ENCODE results near the gene METTL4.

METTL4 gene

DNA sequence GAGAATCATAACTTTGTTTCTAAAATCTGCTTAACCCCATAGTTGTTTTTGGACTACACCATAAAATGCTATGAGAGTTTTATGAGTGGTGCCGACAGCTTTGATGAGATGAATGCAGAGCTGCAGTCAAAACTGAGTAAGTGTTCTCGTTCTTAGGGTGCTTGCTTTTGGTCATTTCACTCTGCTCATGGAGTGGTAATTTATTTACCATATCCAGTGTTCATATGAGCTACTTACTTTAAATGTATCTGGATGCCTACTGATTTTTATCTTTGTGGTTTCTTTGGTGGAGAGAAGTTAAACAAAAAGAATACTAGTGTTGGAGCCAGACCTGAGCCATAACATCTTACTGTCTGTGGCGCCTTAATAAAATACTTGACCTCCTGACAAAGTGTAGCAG, 16.5 kb upstream of the METTL4 start:
- Histone ChIP-seq H4K20me1 (ENCODE audit: control insufficient read depth, insufficient read depth, low read depth, low read length) (no peaks in the 10 kb centered on the region), H3K4me1 (ENCODE audit: control insufficient read depth, low read length) (no peaks in the 10 kb centered on the region), H3K9me2 (replicated peaks; ENCODE audit: control insufficient read depth, low read length) (no peaks in the 10 kb centered on the region), H3K27ac (ENCODE audit: low read depth, low read length) (no peak overlapping the region), H3K27me3 (ENCODE audit: control insufficient read depth, low read length) (no peaks in the 10 kb centered on the region), H3F3A (ENCODE audit: control insufficient read depth, insufficient read depth) (no peaks in the 10 kb centered on the region), H3K9me3 (ENCODE audit: control insufficient read depth, insufficient read depth, low read length) (no peaks in the 10 kb centered on the region), H3K36me3 (ENCODE audit: control insufficient read depth, low read length) (peaks cover 91% of the 10 kb centered on the region), H3K79me2 (ENCODE audit: control insufficient read depth, low read length) (no peaks in the 10 kb centered on the region), H3K4me2 (ENCODE audit: low read length) (no peak overlapping the region), H3K4me3 (ENCODE audit: low read length) (no peak overlapping the region)
- no peak for TF ChIP-seq EZH2phosphoT487 (IDR thresholded peaks at IDR 0.05; ENCODE audit: borderline replicate concordance, low read length)
- TF ChIP-seq, protein P1, sequence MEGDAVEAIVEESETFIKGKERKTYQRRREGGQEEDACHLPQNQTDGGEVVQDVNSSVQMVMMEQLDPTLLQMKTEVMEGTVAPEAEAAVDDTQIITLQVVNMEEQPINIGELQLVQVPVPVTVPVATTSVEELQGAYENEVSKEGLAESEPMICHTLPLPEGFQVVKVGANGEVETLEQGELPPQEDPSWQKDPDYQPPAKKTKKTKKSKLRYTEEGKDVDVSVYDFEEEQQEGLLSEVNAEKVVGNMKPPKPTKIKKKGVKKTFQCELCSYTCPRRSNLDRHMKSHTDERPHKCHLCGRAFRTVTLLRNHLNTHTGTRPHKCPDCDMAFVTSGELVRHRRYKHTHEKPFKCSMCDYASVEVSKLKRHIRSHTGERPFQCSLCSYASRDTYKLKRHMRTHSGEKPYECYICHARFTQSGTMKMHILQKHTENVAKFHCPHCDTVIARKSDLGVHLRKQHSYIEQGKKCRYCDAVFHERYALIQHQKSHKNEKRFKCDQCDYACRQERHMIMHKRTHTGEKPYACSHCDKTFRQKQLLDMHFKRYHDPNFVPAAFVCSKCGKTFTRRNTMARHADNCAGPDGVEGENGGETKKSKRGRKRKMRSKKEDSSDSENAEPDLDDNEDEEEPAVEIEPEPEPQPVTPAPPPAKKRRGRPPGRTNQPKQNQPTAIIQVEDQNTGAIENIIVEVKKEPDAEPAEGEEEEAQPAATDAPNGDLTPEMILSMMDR (IDR thresholded peaks at IDR 0.05; ENCODE audit: low read depth, low read length, poor library complexity, severe bottlenecking) = no peak

DNA sequence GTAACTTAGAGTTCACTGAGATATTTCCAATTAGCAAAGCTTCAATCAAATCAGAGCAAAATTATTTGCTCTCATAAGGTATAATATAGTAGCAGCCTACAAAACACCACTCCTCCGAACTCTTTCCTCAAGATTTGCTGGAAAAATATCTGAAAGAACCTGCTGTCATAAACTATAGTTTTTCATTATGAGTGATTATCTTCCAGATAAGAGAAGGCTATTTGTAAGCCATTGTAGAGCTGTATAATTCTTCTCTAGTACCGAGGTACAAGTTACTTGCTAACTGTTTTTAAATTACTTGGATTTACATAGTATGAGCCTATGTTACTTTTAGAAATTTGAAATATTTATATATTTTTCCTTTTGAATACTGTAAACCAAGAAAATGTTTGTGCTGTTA, 2.1 kb upstream of the METTL4 start:
- H3K4me3 ChIP-seq (ENCODE audit: low read length) = peak overlapping the region; percentile 98
- peaks cover 6% of the 10 kb centered on the region; the same call in 1 of the 2 replicates for H3F3A ChIP-seq (ENCODE audit: control insufficient read depth, insufficient read depth)

DNA sequence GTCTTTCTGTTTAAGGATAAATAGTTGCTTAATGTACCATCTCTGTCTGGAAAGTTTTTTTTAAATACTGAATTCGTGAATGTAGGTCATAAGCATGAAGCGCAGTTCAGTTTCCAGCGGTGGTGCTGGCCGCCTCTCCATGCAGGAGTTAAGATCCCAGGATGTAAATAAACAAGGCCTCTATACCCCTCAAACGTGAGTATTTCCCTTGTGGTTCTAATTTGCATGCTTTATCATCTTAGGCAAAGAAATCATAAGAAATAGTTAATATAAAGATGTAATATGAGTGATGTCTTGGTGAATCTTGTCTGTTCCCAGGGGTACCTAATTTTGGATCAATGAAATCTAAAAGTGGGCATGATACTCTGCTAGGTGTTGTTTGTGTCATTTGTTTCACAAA, 1.6 kb upstream of the METTL4 start:
- Histone ChIP-seq H3K4me1 (ENCODE audit: control insufficient read depth, low read length) (peaks cover 31% of the 10 kb centered on the region), H3K27ac (ENCODE audit: low read depth, low read length) (no peak overlapping the region), H3F3A (ENCODE audit: control insufficient read depth, insufficient read depth) (peaks cover 1% of the 10 kb centered on the region; the same call in 1 of the 2 replicates), H3K36me3 (ENCODE audit: control insufficient read depth, low read length) (peaks cover 63% of the 10 kb centered on the region), H3K4me3 (ENCODE audit: low read length) (peak overlapping the region; percentile 98), H3K9me3 (ENCODE audit: control insufficient read depth, insufficient read depth, low read length) (no peaks in the 10 kb centered on the region), H3K4me2 (ENCODE audit: low read length) (peak overlapping the region; percentile 88), H3K27me3 (ENCODE audit: control insufficient read depth, low read length) (no peaks in the 10 kb centered on the region), H4K20me1 (ENCODE audit: control insufficient read depth, insufficient read depth, low read depth, low read length) (no peaks in the 10 kb centered on the region), H3K9me2 (replicated peaks; ENCODE audit: control insufficient read depth, low read length) (no peaks in the 10 kb centered on the region), H3K79me2 (ENCODE audit: control insufficient read depth, low read length) (peaks cover 93% of the 10 kb centered on the region)
- TF ChIP-seq, protein P1 (IDR thresholded peaks at IDR 0.05; ENCODE audit: low read depth, low read length, poor library complexity, severe bottlenecking) = no peak
- no peak for TF ChIP-seq EZH2phosphoT487 (IDR thresholded peaks at IDR 0.05; ENCODE audit: borderline replicate concordance, low read length)

More for the DNA sequence above, 2.1 kb upstream of the METTL4 start:
- H4K20me1 ChIP-seq (ENCODE audit: control insufficient read depth, insufficient read depth, low read depth, low read length) = no peaks in the 10 kb centered on the region
- no peak for TF ChIP-seq EZH2phosphoT487 (IDR thresholded peaks at IDR 0.05; ENCODE audit: borderline replicate concordance, low read length)
- TF ChIP-seq, protein P1 (IDR thresholded peaks at IDR 0.05; ENCODE audit: low read depth, low read length, poor library complexity, severe bottlenecking) = no peak
- H3K9me2 ChIP-seq (replicated peaks; ENCODE audit: control insufficient read depth, low read length) = no peaks in the 10 kb centered on the region
- H3K4me1 ChIP-seq (ENCODE audit: control insufficient read depth, low read length) = peaks cover 31% of the 10 kb centered on the region
- H3K9me3 ChIP-seq (ENCODE audit: control insufficient read depth, insufficient read depth, low read length) = no peaks in the 10 kb centered on the region
- peaks cover 92% of the 10 kb centered on the region for H3K79me2 ChIP-seq (ENCODE audit: control insufficient read depth, low read length)
- H3K36me3 ChIP-seq (ENCODE audit: control insufficient read depth, low read length) = peaks cover 68% of the 10 kb centered on the region
- peak overlapping the region; percentile 88 for H3K4me2 ChIP-seq (ENCODE audit: low read length)
- no peaks in the 10 kb centered on the region for H3K27me3 ChIP-seq (ENCODE audit: control insufficient read depth, low read length)
- no peak overlapping the region for H3K27ac ChIP-seq (ENCODE audit: low read depth, low read length)

Data from DOHH2 (cell line).